HepG2 (cell line): ENCODE measurements around the gene SUPT20HL2. TPM values are rescaled to one million over a fixed set of nuclear protein-coding genes. Genes with fewer than 3 reads are reported as not detected.

ENCODE experiments used
- ATAC-seq: fragments of 200-7000 bp; cut with Tn5 transposase; 3 replicates; pipeline ENCODE4 v1.9.1; 2020; ENCODE audit warnings: mild to moderate bottlenecking, moderate library complexity
- BruUV-seq: library from RNA; stranded (reverse); fragments of 400-500 nt; replicated peaks from 2 replicates; lab custom pipeline; 2021; lab: Mats Ljungman, UMichigan
- CTCF ChIA-PET: fragments of 300-600 bp; formaldehyde crosslinking; extraction: SDS; loops from one replicate; lab custom pipeline; 2021; ENCODE audit warnings: low total read pairs, inconsistent platforms, low intra/inter-chr PET ratio; lab: Yijun Ruan, JAX
- POLR2A ChIA-PET: fragments of 350-600 bp; sonication (Branson Sonifier 250); formaldehyde crosslinking; loops from one replicate; lab custom pipeline; 2020; ENCODE audit warnings: antibody characterized with exemption, inconsistent platforms; lab: Yijun Ruan, JAX
- DNase-seq: peaks from one replicate; pipeline ENCODE4 v3.0.0-alpha.2; 2015; ENCODE audit warnings: low spot score
- FAIRE-seq: peaks from 3 replicates; lab custom pipeline; 2011; peaks lifted over from hg19 to GRCh38; lab: Jason Lieb, UNC
- H2AFZ ChIP-seq: one replicate; pipeline ENCODE4 v1.6.1; 2011; ENCODE audit warnings: low read length, inconsistent platforms
- H3K27ac ChIP-seq: fragments of 300-600 bp; 3 replicates; pipeline ENCODE4 v1.8.0; 2011; ENCODE audit warnings: mixed run types, mild to moderate bottlenecking, mixed read lengths, low read length, inconsistent platforms; ENCODE audit not compliant: insufficient read depth; ENCODE audit errors: extremely low read length
- H3K27me3 ChIP-seq, 2 experiments: fragments of 200-600 bp in 1 of 2; 2 replicates in 1 of 2; 3 replicates in 1 of 2; pipeline versions ENCODE4 v1.6.0 to v1.8.0; 2011; ENCODE audit warnings: low read length in 2 of 2, mild to moderate bottlenecking in 2 of 2, moderate library complexity in 2 of 2, inconsistent platforms in 1 of 2; ENCODE audit not compliant: insufficient read depth in 2 of 2, control insufficient read depth in 1 of 2
- H3K36me3 ChIP-seq, 2 experiments: fragments of 200-600 bp in 1 of 2; replicated peaks in 1 of 2; 2 replicates in 1 of 2; 3 replicates in 1 of 2; pipeline versions ENCODE4 v1.5.1 to v1.8.0; 2011; ENCODE audit warnings: low read length in 2 of 2, inconsistent platforms in 1 of 2; ENCODE audit not compliant: insufficient read depth in 2 of 2, control insufficient read depth in 1 of 2
- H3K4me1 ChIP-seq: 2 replicates; pipeline ENCODE4 v1.5.1; 2012; ENCODE audit warnings: low read length, inconsistent platforms; ENCODE audit not compliant: insufficient read depth
- H3K4me2 ChIP-seq: 2 replicates; pipeline ENCODE4 v1.6.0; 2011; ENCODE audit warnings: low read depth, low read length, inconsistent platforms
- H3K4me3 ChIP-seq, 3 experiments: fragments of 200-600 bp in 1 of 3; sonication (generic), shearing (Covaris generic) in 1 of 3; replicated peaks in 1 of 3; 2 replicates each; pipeline ENCODE4 v1.5.1; 2011 to 2016; ENCODE audit warnings: low read length in 3 of 3, inconsistent platforms in 2 of 3, low read depth in 2 of 3, mild to moderate bottlenecking in 2 of 3, control low read depth in 1 of 3, mixed read lengths in 1 of 3; ENCODE audit not compliant: insufficient read depth in 1 of 3
- H3K79me2 ChIP-seq: one replicate; pipeline ENCODE4 v1.6.1; 2011; ENCODE audit warnings: low read length, inconsistent platforms; ENCODE audit not compliant: insufficient read depth
- H3K9ac ChIP-seq: 2 replicates; pipeline ENCODE4 v1.6.0; 2011; ENCODE audit warnings: mild to moderate bottlenecking, low read depth, low read length, inconsistent platforms; ENCODE audit not compliant: insufficient read depth
- H3K9me3 ChIP-seq: 2 replicates; pipeline ENCODE4 v1.5.1; 2012; ENCODE audit warnings: mild to moderate bottlenecking, low read length
- H4K20me1 ChIP-seq: 2 replicates; pipeline ENCODE4 v1.6.0; 2011; ENCODE audit warnings: inconsistent platforms, mild to moderate bottlenecking, low read length, moderate library complexity; ENCODE audit not compliant: insufficient read depth
- DDIT3 ChIP-seq: sonication (generic); formaldehyde crosslinking; IDR thresholded peaks from 2 replicates; pipeline ENCODE4 v1.4.0; 2020; ENCODE audit warnings: mild to moderate bottlenecking, missing genetic modification reagents
- FLYWCH1 ChIP-seq: sonication (generic); formaldehyde crosslinking; IDR thresholded peaks from 2 replicates; pipeline ENCODE4 v1.8.1; 2023; ENCODE audit warnings: mild to moderate bottlenecking, missing genetic modification reagents
- HMGXB3 ChIP-seq: sonication (generic); formaldehyde crosslinking; IDR thresholded peaks from 2 replicates; pipeline ENCODE4 v1.4.0; 2020; ENCODE audit warnings: missing genetic modification reagents, borderline replicate concordance
- JARID2 ChIP-seq: sonication (generic); formaldehyde crosslinking; IDR thresholded peaks from 2 replicates; pipeline ENCODE4 v1.8.1; 2023; ENCODE audit warnings: missing genetic modification reagents, inconsistent platforms; ENCODE audit not compliant: insufficient replicate concordance
- KLF6 ChIP-seq: IDR thresholded peaks from 2 replicates; pipeline ENCODE4 v1.8.0; 2016; ENCODE audit warnings: missing biosample characterization, missing genetic modification reagents
- MAFK ChIP-seq, 2 experiments: IDR thresholded peaks in 1 of 2; conservative IDR thresholded peaks in 1 of 2; 2 replicates each; pipeline ENCODE4 v1.6.1; 2011; ENCODE audit warnings: improper control_type of control experiment in 2 of 2, low read length in 2 of 2
- MTERF4 ChIP-seq: sonication (generic); formaldehyde crosslinking; IDR thresholded peaks from 2 replicates; pipeline ENCODE4 v1.8.0; 2023; ENCODE audit warnings: mild to moderate bottlenecking, missing genetic modification reagents
- PPARG ChIP-seq: conservative IDR thresholded peaks from 2 replicates; pipeline ENCODE4 v1.6.1; 2016; ENCODE audit warnings: missing biosample characterization, missing genetic modification reagents
- SMARCE1 ChIP-seq: fragments of 450-650 bp; IDR thresholded peaks from 2 replicates; pipeline ENCODE4 v1.6.1; 2017; ENCODE audit warnings: borderline replicate concordance
- TRIM24 ChIP-seq: sonication (generic); formaldehyde crosslinking; IDR thresholded peaks from 2 replicates; pipeline ENCODE4 v1.8.0; 2022; ENCODE audit warnings: mild to moderate bottlenecking, missing genetic modification reagents
- ZNF562 ChIP-seq: sonication (generic); formaldehyde crosslinking; IDR thresholded peaks from 2 replicates; pipeline ENCODE4 v1.8.0; 2022; ENCODE audit warnings: missing genetic modification reagents, borderline replicate concordance
- ZNF691 ChIP-seq: sonication (generic); formaldehyde crosslinking; IDR thresholded peaks from 2 replicates; pipeline ENCODE4 v1.4.0; 2020; ENCODE audit warnings: missing genetic modification reagents, low read depth, mild to moderate bottlenecking, borderline replicate concordance
- ZNF784 ChIP-seq: sonication (generic); formaldehyde crosslinking; IDR thresholded peaks from 2 replicates; pipeline ENCODE4 v1.5.1; 2020; ENCODE audit warnings: missing genetic modification reagents, mild to moderate bottlenecking, borderline replicate concordance
- ZZZ3 ChIP-seq: sonication (generic); formaldehyde crosslinking; IDR thresholded peaks from 2 replicates; pipeline ENCODE4 v1.4.0; 2020; ENCODE audit warnings: missing genetic modification reagents, mild to moderate bottlenecking, borderline replicate concordance
- WGBS: methylation state at CpG from one replicate; pipeline ENCODE4 v1.1.6; 2017; ENCODE audit warnings: low lambda C conversion rate; 5-methylcytosine and 5-hydroxymethylcytosine counted together
- in situ Hi-C: cut with HindIII; loops from 2 replicates; pipeline ENCODE4 v1.10.0; 2017; ENCODE audit warnings: low pct_unique_long_range_greater_than_20kb; ENCODE audit not compliant: extremely low pct_ligation_motif_present
- intact Hi-C: fragments of 100-400 bp; cut with micrococcal nuclease; formaldehyde crosslinking; loops from one replicate; pipeline ENCODE4 v1.10.0; 2022; ENCODE audit not compliant: unreplicated experiment
- polyA plus RNA-seq, 8 experiments: library from polyadenylated mRNA; depleted of rRNA in 3 of 8; stranded (reverse) in 7 of 8; unstranded in 1 of 8; fragments of >200 nt; fragmentation: Illumina TruSeq in 4 of 8; extraction: Trizol in 4 of 8; gene quantifications; 2 replicates each; pipeline versions ENCODE4 v1.2.1 to v1.2.3, GENCODE V29; 2011 to 2016; ENCODE audit warnings: low read depth in 4 of 8, missing spikeins in 1 of 8, mixed read lengths in 1 of 8; ENCODE audit not compliant: insufficient read depth in 1 of 8
- total RNA-seq, 5 experiments: library from RNA; depleted of rRNA; stranded (reverse); fragments of >200 nt; fragmentation: Illumina TruSeq; extraction: Trizol; gene quantifications; 2 replicates each; pipeline ENCODE4 v1.2.3, GENCODE V29; 2016; ENCODE audit warnings: low read depth in 1 of 5

SUPT20HL2 gene
- total and polyA plus RNA-seq, 2 of the 13 experiments (the other 11 are each of a cell fraction or from before 2014, with no cell fraction given), result not detected

GRCh38 chrX:24301806-24302205, 12.1 kb downstream of the SUPT20HL2 start:
- H3K4me3 ChIP-seq, result no peak overlapping the region
- H3K4me2 ChIP-seq, result no peak overlapping the region
- 0% methylated on average over 2 of the region's 2 CpGs for WGBS
- BruUV-seq, result no TSS peak
- no peak for ATAC-seq
- TF ChIP-seq TRIM24 (CRISPR knock-in tag) (no peak), HMGXB3 (CRISPR knock-in tag) (no peak), ZNF562 (CRISPR knock-in tag) (no peak), MAFK (conservative IDR thresholded peaks at IDR 0.05 in 1 of 2, IDR thresholded peaks at IDR 0.05 in 1 of 2; ENCODE audit: low read length in 2 of 2) (no peak), FLYWCH1 (no peak), PPARG (CRISPR knock-in tag) (no peak), JARID2 (CRISPR knock-in tag) (no peak), ZNF691 (no peak), SMARCE1 (no peak), DDIT3 (CRISPR knock-in tag) (no peak), ZNF784 (CRISPR knock-in tag) (no peak), ZZZ3 (CRISPR knock-in tag) (no peak), MTERF4 (CRISPR knock-in tag) (no peak), KLF6 (CRISPR knock-in tag) (no peak)
- H3K27ac ChIP-seq, result no peak overlapping the region
- H3K36me3 ChIP-seq, result no peaks in the 10 kb centered on the region
- H4K20me1 ChIP-seq, result no peaks in the 10 kb centered on the region
- H3K4me1 ChIP-seq, result no peaks in the 10 kb centered on the region
- H2AFZ ChIP-seq, result no peak overlapping the region
- H3K79me2 ChIP-seq, result no peaks in the 10 kb centered on the region
- H3K27me3 ChIP-seq, result no peaks in the 10 kb centered on the region
- in situ Hi-C loops, result no loop called here
- H3K9me3 ChIP-seq, result no peaks in the 10 kb centered on the region
- no peak for FAIRE-seq
- no peak overlapping the region for H3K9ac ChIP-seq
- ChIA-PET CTCF (no interaction called here), POLR2A (no interaction called here)
- no peak for DNase-seq
- intact Hi-C loops, result no loop called here
